GM12872 (cell line): ENCODE data around the gene CDH18.

ENCODE experiments used
- CTCF ChIP-seq: IDR thresholded peaks from 3 replicates; pipeline ENCODE4 v1.5.1; 2011; ENCODE audit warnings: low read depth, mild to moderate bottlenecking, low read length, moderate library complexity; ENCODE audit not compliant: insufficient read depth

CDH18 gene

GRCh38 chr5:19694949-19695611, 292.9 kb downstream of the CDH18 start:
- no peak for TF ChIP-seq CTCF

GRCh38 chr5:19690978-19691377, 297.0 kb downstream of the CDH18 start:
- TF ChIP-seq CTCF: no peak

- TF ChIP-seq CTCF: no peak
Measured at GRCh38 chr5:19685473-19685872, 302.5 kb downstream of the CDH18 start.

- no peak for TF ChIP-seq CTCF
Measured at GRCh38 chr5:19676895-19677294, 311.1 kb downstream of the CDH18 start.

GRCh38 chr5:19660679-19661078, 327.3 kb downstream of the CDH18 start:
- TF ChIP-seq CTCF: no peak

- TF ChIP-seq CTCF: no peak
Measured at GRCh38 chr5:19655627-19656026, 332.4 kb downstream of the CDH18 start.

GRCh38 chr5:19638461-19638860, 349.5 kb downstream of the CDH18 start:
- no peak for TF ChIP-seq CTCF
